Measurements from ENCODE around the gene ARHGAP18.

- TF ChIP-seq TAF1 (IDR thresholded peaks at IDR 0.05; ENCODE audit: borderline replicate concordance, low read depth, low read length): no peak
- TF ChIP-seq POLR2A (IDR thresholded peaks at IDR 0.05; ENCODE audit: low read depth, low read length): no peak
- no peak for TF ChIP-seq POLR2AphosphoS5 (IDR thresholded peaks at IDR 0.05; ENCODE audit: low read depth, low read length)
These were observed 76.4 kb downstream of the ARHGAP18 start for GRCh38 chr6:129633529-129633928.

Data from GM12892 (cell line).